Osteocyte (in vitro differentiated cells): ENCODE data around the gene LHFPL3. TPM values are rescaled to one million over a fixed set of nuclear protein-coding genes. Genes with fewer than 3 reads are reported as not detected.
"Not testable (repeated sequence)": the region's sequence is repeated elsewhere in the genome, so short reads cannot be mapped to it uniquely, and the experiment has no call there.

Source experiments
- DNase-seq: peaks from one replicate; pipeline ENCODE4 v3.0.0; 2021; ENCODE audit warnings: mixed read lengths; ENCODE audit not compliant: unreplicated experiment; ENCODE audit errors: extremely low spot score
- H3K27ac Mint-ChIP-seq: one replicate; pipeline ENCODE4 v1.8.0; 2021; ENCODE audit warnings: mild to moderate bottlenecking, mixed read lengths; ENCODE audit not compliant: unreplicated experiment
- H3K27me3 Mint-ChIP-seq: one replicate; pipeline ENCODE4 v1.8.0; 2021; ENCODE audit warnings: mixed read lengths; ENCODE audit not compliant: unreplicated experiment
- H3K36me3 Mint-ChIP-seq: one replicate; pipeline ENCODE4 v1.8.0; 2021; ENCODE audit warnings: mixed read lengths; ENCODE audit not compliant: unreplicated experiment
- H3K4me1 Mint-ChIP-seq: one replicate; pipeline ENCODE4 v1.8.0; 2021; ENCODE audit warnings: mixed read lengths; ENCODE audit not compliant: unreplicated experiment
- H3K4me3 Mint-ChIP-seq: one replicate; pipeline ENCODE4 v1.8.0; 2021; ENCODE audit warnings: mild to moderate bottlenecking, moderate library complexity, mixed read lengths; ENCODE audit not compliant: unreplicated experiment
- H3K9me3 Mint-ChIP-seq: one replicate; pipeline ENCODE4 v1.8.0; 2021; ENCODE audit warnings: mixed read lengths; ENCODE audit not compliant: unreplicated experiment
- CTCF ChIP-seq: fragments of 200-600 bp; sonication (generic); IDR thresholded peaks from 2 replicates; pipeline ENCODE4 v1.5.0; 2021; ENCODE audit warnings: antibody characterized with exemption, mild to moderate bottlenecking, moderate library complexity
- total RNA-seq: library from RNA; stranded (reverse); gene quantifications from 2 replicates; pipeline ENCODE4 v1.2.1, GENCODE V29; 2021

Gene LHFPL3
- total RNA-seq, 1 donor from 2014 or later: not detected

GRCh38 chr7:104548861-104549260 lies 220.5 kb downstream of the LHFPL3 start:
- H3K27ac Mint-ChIP-seq: no peak overlapping the region
- TF ChIP-seq CTCF: no peak
- H3K27me3 Mint-ChIP-seq: no peaks in the 10 kb centered on the region
- DNase-seq: no peak
- no peaks in the 10 kb centered on the region for H3K4me1 Mint-ChIP-seq
- no peaks in the 10 kb centered on the region for H3K36me3 Mint-ChIP-seq
- peaks cover 6% of the 10 kb centered on the region for H3K9me3 Mint-ChIP-seq
- no peak overlapping the region for H3K4me3 Mint-ChIP-seq

DNA sequence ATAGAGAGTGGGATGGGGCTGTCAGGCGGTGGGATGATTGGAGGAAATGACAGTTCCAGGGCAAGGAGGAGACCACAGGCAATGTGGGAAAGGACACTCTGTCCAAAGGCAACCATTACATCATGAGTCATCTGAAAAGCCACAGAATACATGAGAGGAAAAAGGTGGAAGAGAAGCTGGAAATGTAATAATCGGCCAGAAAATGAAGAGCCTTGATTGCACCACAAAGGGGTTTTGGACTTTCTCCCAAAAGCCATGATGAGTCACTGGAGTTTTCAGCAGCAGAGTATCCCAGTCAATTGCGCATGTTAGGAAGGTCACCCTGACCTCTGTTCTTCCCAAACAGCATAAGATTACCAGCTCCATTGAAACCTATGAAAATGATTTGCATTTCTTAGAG lies 222.0 kb downstream of the LHFPL3 start:
- Mint-ChIP-seq H3K36me3 (no peaks in the 10 kb centered on the region), H3K27me3 (no peaks in the 10 kb centered on the region), H3K4me1 (no peaks in the 10 kb centered on the region), H3K27ac (no peak overlapping the region), H3K9me3 (peaks cover 17% of the 10 kb centered on the region), H3K4me3 (no peak overlapping the region)
- no peak for TF ChIP-seq CTCF
- no peak for DNase-seq

DNA sequence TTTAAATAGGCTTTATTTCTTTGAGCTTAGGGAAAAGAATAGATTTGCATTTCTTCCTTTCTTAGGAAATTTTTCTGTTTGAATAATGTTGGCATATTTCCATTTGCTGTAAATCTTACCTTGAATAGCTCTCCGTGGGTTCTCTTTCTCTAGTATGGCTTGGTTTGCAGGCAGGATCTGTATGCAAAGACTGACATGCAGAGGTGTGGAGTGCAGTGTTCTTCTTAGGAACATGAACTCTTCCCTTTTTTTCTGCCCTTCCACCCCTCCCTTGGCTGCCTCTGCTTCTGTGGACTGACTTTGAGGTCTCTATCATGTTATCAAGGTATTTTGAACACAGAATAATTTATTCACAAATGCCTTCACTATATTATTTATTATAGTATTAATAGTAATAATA lies 222.8 kb downstream of the LHFPL3 start:
- no peak for DNase-seq
- Mint-ChIP-seq H3K36me3 (no peaks in the 10 kb centered on the region), H3K9me3 (peaks cover 24% of the 10 kb centered on the region), H3K27me3 (no peaks in the 10 kb centered on the region), H3K4me3 (no peak overlapping the region), H3K4me1 (no peaks in the 10 kb centered on the region), H3K27ac (no peak overlapping the region)
- TF ChIP-seq CTCF: no peak

DNA sequence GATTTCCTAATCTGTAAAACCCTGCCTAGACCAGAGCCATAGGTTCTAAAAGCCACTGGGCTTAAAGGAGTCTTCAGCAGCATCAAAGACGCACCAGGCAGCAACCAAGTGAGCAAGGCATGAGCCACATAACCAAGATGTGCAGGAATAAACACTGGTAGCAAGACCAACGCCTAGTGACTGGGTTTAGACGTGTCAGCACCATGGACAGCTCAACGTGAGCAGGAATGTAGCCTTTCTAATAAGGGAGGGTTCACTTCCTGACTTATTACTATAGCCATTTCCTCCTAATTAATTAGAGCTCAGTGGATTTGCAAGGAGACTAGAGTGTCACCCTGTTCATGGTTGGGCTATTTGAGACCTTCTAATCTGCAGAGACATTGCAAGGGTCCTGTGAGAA lies 223.7 kb downstream of the LHFPL3 start:
- no peaks in the 10 kb centered on the region for H3K27me3 Mint-ChIP-seq
- H3K4me1 Mint-ChIP-seq: no peaks in the 10 kb centered on the region
- H3K36me3 Mint-ChIP-seq: no peaks in the 10 kb centered on the region
- TF ChIP-seq CTCF: no peak
- H3K9me3 Mint-ChIP-seq: peaks cover 30% of the 10 kb centered on the region
- no peak overlapping the region for H3K27ac Mint-ChIP-seq
- H3K4me3 Mint-ChIP-seq: no peak overlapping the region
- no peak for DNase-seq

GRCh38 chr7:104553074-104553473 lies 224.7 kb downstream of the LHFPL3 start:
- Mint-ChIP-seq H3K4me1 (no peaks in the 10 kb centered on the region), H3K4me3 (no peak overlapping the region), H3K36me3 (no peaks in the 10 kb centered on the region), H3K27ac (no peak overlapping the region), H3K9me3 (peaks cover 31% of the 10 kb centered on the region), H3K27me3 (no peaks in the 10 kb centered on the region)
- TF ChIP-seq CTCF: no peak
- DNase-seq: no peak

GRCh38 chr7:104563350-104563901 lies 235.0 kb downstream of the LHFPL3 start:
- not testable (repeated sequence) for H3K27me3 Mint-ChIP-seq, H3K36me3 Mint-ChIP-seq, H3K4me1 Mint-ChIP-seq, H3K27ac Mint-ChIP-seq, H3K4me3 Mint-ChIP-seq, DNase-seq
- H3K9me3 Mint-ChIP-seq: peaks cover 12% of the 10 kb centered on the region
